GM21825 (cell line): Measurements from ENCODE around the gene HTRA1.

Experiments used
- ATAC-seq: cut with Tn5 transposase; IDR thresholded peaks from one replicate; pipeline ENCODE4 v1.9.1; 2021; ENCODE audit warnings: mild to moderate bottlenecking, moderate library complexity; ENCODE audit not compliant: unreplicated experiment

The HTRA1 gene

GRCh38 chr10:122494173-122494820 is 32.9 kb downstream of the HTRA1 start:
- ATAC-seq: no peak

GRCh38 chr10:122494833-122495232 is 33.5 kb downstream of the HTRA1 start:
- ATAC-seq: no peak

- ATAC-seq: no peak
These were observed 34.3 kb downstream of the HTRA1 start for GRCh38 chr10:122495406-122496340.

- ATAC-seq: no peak
These were observed 35.9 kb downstream of the HTRA1 start for GRCh38 chr10:122497241-122497640.

- no peak for ATAC-seq
These were observed 37.2 kb downstream of the HTRA1 start for GRCh38 chr10:122498521-122498920.

- no peak for ATAC-seq
These were observed 37.7 kb downstream of the HTRA1 start for GRCh38 chr10:122499012-122499411.

GRCh38 chr10:122499491-122499941 is 38.2 kb downstream of the HTRA1 start:
- no peak for ATAC-seq

- no peak for ATAC-seq
These were observed 38.8 kb downstream of the HTRA1 start for GRCh38 chr10:122500194-122500593.

- no peak for ATAC-seq
These were observed 39.4 kb downstream of the HTRA1 start for GRCh38 chr10:122500726-122501125.

GRCh38 chr10:122503012-122503411 is 41.7 kb downstream of the HTRA1 start:
- ATAC-seq: no peak

GRCh38 chr10:122503886-122504609 is 42.7 kb downstream of the HTRA1 start:
- ATAC-seq: no peak

- no peak for ATAC-seq
These were observed 43.2 kb downstream of the HTRA1 start for GRCh38 chr10:122504610-122504950.

- ATAC-seq: no peak
These were observed 43.7 kb downstream of the HTRA1 start for GRCh38 chr10:122505011-122505410.

- no peak for ATAC-seq
These were observed 44.7 kb downstream of the HTRA1 start for GRCh38 chr10:122505885-122506645.

GRCh38 chr10:122507616-122508015 is 46.3 kb downstream of the HTRA1 start:
- ATAC-seq: no peak

- no peak for ATAC-seq
These were observed 46.7 kb downstream of the HTRA1 start for GRCh38 chr10:122508021-122508420.

- ATAC-seq: no peak
These were observed 48.0 kb downstream of the HTRA1 start for GRCh38 chr10:122509323-122509722.

- no peak for ATAC-seq
These were observed 49.0 kb downstream of the HTRA1 start for GRCh38 chr10:122510326-122510725.

GRCh38 chr10:122510736-122511135 is 49.4 kb downstream of the HTRA1 start:
- no peak for ATAC-seq

- ATAC-seq: no peak
These were observed 51.7 kb downstream of the HTRA1 start for GRCh38 chr10:122513053-122513452.
